ENCODE data around the gene CLSTN2.

DNA sequence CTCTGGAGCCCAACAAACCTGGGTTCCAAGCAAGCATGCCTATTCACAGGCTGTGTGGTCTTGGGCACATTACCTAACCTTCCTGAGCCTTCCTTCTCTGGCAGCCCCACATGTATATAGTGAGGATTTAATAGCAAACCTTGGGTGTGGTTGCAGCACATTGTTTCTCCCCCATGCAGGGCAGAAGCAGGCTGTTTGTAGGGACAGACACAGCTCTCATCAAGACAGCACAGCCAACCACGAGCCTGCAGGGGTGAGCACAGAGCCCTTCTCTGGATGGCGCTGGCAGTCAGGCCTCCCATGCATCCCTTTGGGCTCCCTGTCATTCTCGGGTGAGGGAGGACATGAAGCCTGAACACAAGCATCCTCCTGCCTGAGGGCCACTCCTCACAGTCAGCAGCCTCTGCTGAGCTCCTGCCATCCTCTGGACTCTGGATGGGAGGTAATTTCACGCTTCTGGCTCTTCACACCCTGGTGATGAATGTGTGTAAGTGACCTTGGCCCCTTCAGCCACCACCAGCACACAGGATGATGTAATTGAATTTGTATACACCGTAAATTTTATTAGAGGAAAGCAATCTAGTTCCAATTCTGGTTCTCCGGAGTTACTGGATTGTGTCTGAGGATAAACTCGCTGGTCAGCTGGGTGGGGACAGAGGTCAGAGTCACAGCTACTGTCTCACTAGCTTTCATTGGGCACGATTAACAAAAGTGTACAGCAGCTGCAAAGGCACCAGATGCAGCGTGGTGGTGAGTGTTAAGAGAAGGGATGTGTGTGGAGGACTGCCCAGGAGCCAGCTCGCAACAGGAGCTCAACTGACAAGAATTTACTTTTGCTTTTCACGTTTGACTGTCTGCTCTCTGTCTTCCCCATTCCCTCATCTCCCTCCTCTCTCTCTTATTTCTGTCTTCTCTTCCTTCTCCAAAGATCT, 118.1 kb downstream of the CLSTN2 start:
- TF ChIP-seq CTCF (IDR thresholded peaks at IDR 0.05; ENCODE audit: low read depth, low read length, poor library complexity, severe bottlenecking): no peak
- TF ChIP-seq EZH2phosphoT487 (IDR thresholded peaks at IDR 0.05; ENCODE audit: borderline replicate concordance, low read length): no peak

Data from DOHH2 (cell line).